B cell (primary cell): ENCODE data around the gene LARGE1. TPM values are rescaled to one million over a fixed set of nuclear protein-coding genes. Genes with fewer than 3 reads are reported as not detected.

Experiments used
- ATAC-seq: fragments of 200-7000 bp; cut with Tn5 transposase; one replicate; pipeline ENCODE4 v1.10.0; 2021; ENCODE audit warnings: low read depth, mild to moderate bottlenecking, moderate number of reproducible peaks, moderate library complexity
- CTCF ChIA-PET: fragments of 350-600 bp; sonication (Branson Sonifier 250); formaldehyde crosslinking; loops from one replicate; lab custom pipeline; 2021; ENCODE audit warnings: antibody characterized with exemption, inconsistent platforms; lab: Charles Lee
- POLR2A ChIA-PET: fragments of 350-600 bp; sonication (Branson Sonifier 250); formaldehyde crosslinking; loops from one replicate; lab custom pipeline; 2021; ENCODE audit warnings: antibody characterized with exemption; lab: Charles Lee
- DNase-seq: peaks from one replicate; pipeline ENCODE4 v3.0.0; 2013
- H2AFZ ChIP-seq: 2 replicates; pipeline ENCODE4 v1.6.1; 2012; ENCODE audit warnings: mild to moderate bottlenecking, low read depth, low read length; ENCODE audit not compliant: insufficient read depth, poor library complexity, severe bottlenecking
- H3K27ac ChIP-seq, 2 donors: 1 replicate in 1 of 2; 2 replicates in 1 of 2; pipeline ENCODE4 v1.5.1; 2012 to 2013; ENCODE audit warnings: low read length in 2 of 2, mild to moderate bottlenecking in 2 of 2, moderate library complexity in 1 of 2
- H3K27me3 ChIP-seq, 4 experiments: fragments of 200-600 bp in 1 of 4; sonication (generic) in 1 of 4; replicated peaks in 1 of 4; 1 replicate in 2 of 4; 2 replicates in 2 of 4; pipeline versions ENCODE4 v1.6.1 to v1.7.0; 2013 to 2016; ENCODE audit warnings: low read length in 3 of 4, mild to moderate bottlenecking in 2 of 4, mixed read lengths in 1 of 4, moderate library complexity in 1 of 4; ENCODE audit not compliant: insufficient read depth in 4 of 4, control insufficient read depth in 3 of 4; ENCODE audit errors: control extremely low read depth in 1 of 4
- H3K36me3 ChIP-seq, 2 experiments: replicated peaks in 1 of 2; 1 replicate in 1 of 2; 2 replicates in 1 of 2; pipeline versions ENCODE4 v1.6.1 to v1.7.1; 2013; ENCODE audit warnings: low read length in 1 of 2; ENCODE audit not compliant: insufficient read depth in 2 of 2, control insufficient read depth in 1 of 2; ENCODE audit errors: control extremely low read depth in 1 of 2, extremely low read depth in 1 of 2
- H3K4me1 ChIP-seq, 2 donors: fragments of 200-600 bp in 1 of 2; sonication (generic) in 1 of 2; 1 replicate in 1 of 2; 2 replicates in 1 of 2; pipeline versions ENCODE4 v1.5.1 to v1.6.1; 2013 to 2017; ENCODE audit warnings: low read length in 2 of 2; ENCODE audit not compliant: control insufficient read depth in 2 of 2, insufficient read depth in 2 of 2
- H3K4me2 ChIP-seq: replicated peaks from 2 replicates; pipeline ENCODE3; 2012; ENCODE audit warnings: mild to moderate bottlenecking, low read depth, low read length; ENCODE audit not compliant: poor library complexity, severe bottlenecking
- H3K4me3 ChIP-seq, 5 experiments: fragments of 200-600 bp in 1 of 5; sonication (generic) in 1 of 5; 1 replicate in 3 of 5; 2 replicates in 2 of 5; pipeline versions ENCODE4 v1.5.1 to v1.7.0; 2011 to 2016; ENCODE audit warnings: low read length in 4 of 5, mild to moderate bottlenecking in 4 of 5, low read depth in 2 of 5, control low read depth in 1 of 5, moderate library complexity in 1 of 5; ENCODE audit not compliant: insufficient read depth in 1 of 5; ENCODE audit errors: control extremely low read depth in 1 of 5, extremely low read depth in 1 of 5
- H3K79me2 ChIP-seq: fragments of 200-600 bp; sonication (generic); one replicate; pipeline ENCODE4 v1.6.0; 2016; ENCODE audit warnings: low read length; ENCODE audit not compliant: control insufficient read depth, insufficient read depth
- H3K9ac ChIP-seq: fragments of 200-600 bp; sonication (generic); 2 replicates; pipeline ENCODE4 v1.6.1; 2017; ENCODE audit warnings: mild to moderate bottlenecking, low read length, moderate library complexity
- H3K9me3 ChIP-seq, 3 donors: one replicate each; pipeline versions ENCODE4 v1.6.1 to v1.7.1; 2013; ENCODE audit warnings: low read length in 2 of 3; ENCODE audit not compliant: control insufficient read depth in 2 of 3, insufficient read depth in 1 of 3; ENCODE audit errors: control extremely low read depth in 1 of 3
- H4K20me1 ChIP-seq: 2 replicates; pipeline ENCODE4 v1.6.0; 2012; ENCODE audit warnings: mild to moderate bottlenecking, low read length; ENCODE audit not compliant: insufficient read depth, control insufficient read depth, poor library complexity, severe bottlenecking
- H3K27ac Mint-ChIP-seq: one replicate; pipeline ENCODE4 v1.8.0; 2021; ENCODE audit warnings: mixed read lengths
- H3K27me3 Mint-ChIP-seq: one replicate; pipeline ENCODE4 v1.8.0; 2021; ENCODE audit warnings: mixed read lengths
- H3K4me1 Mint-ChIP-seq: one replicate; pipeline ENCODE4 v1.8.0; 2021; ENCODE audit warnings: mixed read lengths
- H3K4me3 Mint-ChIP-seq: one replicate; pipeline ENCODE4 v1.8.0; 2021; ENCODE audit warnings: mixed read lengths
- H3K9me3 Mint-ChIP-seq: one replicate; pipeline ENCODE4 v1.8.0; 2022; ENCODE audit warnings: mixed read lengths; ENCODE audit not compliant: insufficient read depth
- CTCF ChIP-seq: fragments of 200-600 bp; IDR thresholded peaks from one replicate; pipeline ENCODE4 v1.8.0; 2022; ENCODE audit warnings: antibody characterized with exemption, mild to moderate bottlenecking
- EZH2 ChIP-seq: IDR thresholded peaks from 2 replicates; pipeline ENCODE4 v1.6.1; 2012; ENCODE audit warnings: borderline replicate concordance, low read depth, mild to moderate bottlenecking, moderate library complexity, low read length; ENCODE audit not compliant: insufficient read depth, poor library complexity, severe bottlenecking
- WGBS: methylation state at CpG from one replicate; pipeline ENCODE4 v1.1.5; 2013; ENCODE audit warnings: missing lambda C conversion rate; ENCODE audit not compliant: insufficient coverage; 5-methylcytosine and 5-hydroxymethylcytosine counted together
- intact Hi-C: fragments of 100-400 bp; cut with micrococcal nuclease; formaldehyde crosslinking; loops from one replicate; pipeline ENCODE4 v1.10.0; 2022
- polyA plus RNA-seq: library from polyadenylated mRNA; depleted of rRNA; stranded (reverse); fragments of >200 nt; gene quantifications from 2 replicates; pipeline ENCODE4 v1.2.3, GENCODE V29; 2012
- total RNA-seq, 2 donors: library from RNA; stranded (reverse); fragments of 120-200 nt in 1 of 2; gene quantifications; 1 replicate in 1 of 2; 2 replicates in 1 of 2; pipeline versions ENCODE4 v1.2.3 to v1.2.4, GENCODE V29; 2013 to 2022

Gene LARGE1
- total and polyA plus RNA-seq, 2 donors (not counting 1 experiment from before 2014, with no cell fraction given) = 20.7 to 82.0 TPM

GRCh38 chr22:33811208-33811607, 109.1 kb downstream of the LARGE1 start:
- Mint-ChIP-seq H3K27ac (no peak overlapping the region), H3K4me3 (no peak overlapping the region)
- H3K4me2 ChIP-seq = no peak overlapping the region

GRCh38 chr22:33807470-33807869, 112.8 kb downstream of the LARGE1 start:
- CTCF ChIA-PET = interaction anchor here (0.7 to 0.8 kb wide), 2 partner anchors 11 to 72 kb away, joined by 3 to 4 read pairs; no protein-coding TSS in a partner anchor
- no peak overlapping the region for H3K4me3 ChIP-seq
- no CpG with 5 or more reads among the region's 4 CpGs for WGBS
- DNase-seq (no peak), ATAC-seq (no peak)
- H3K79me2 ChIP-seq = peaks cover 44% of the 10 kb centered on the region
- Mint-ChIP-seq H3K9me3 (peaks cover 5% of the 10 kb centered on the region), H3K4me3 (no peak overlapping the region), H3K27ac (no peak overlapping the region), H3K4me1 (peaks cover 50% of the 10 kb centered on the region), H3K27me3 (no peaks in the 10 kb centered on the region)
- H3K36me3 ChIP-seq = no peaks in the 10 kb centered on the region
- TF ChIP-seq CTCF = no peak
- no peak for TF ChIP-seq EZH2
- H2AFZ ChIP-seq = no peak overlapping the region
- no peaks in the 10 kb centered on the region for H3K27me3 ChIP-seq
- H4K20me1 ChIP-seq = peaks cover 37% of the 10 kb centered on the region
- peaks cover 22% of the 10 kb centered on the region in 2 donors for H3K4me1 ChIP-seq
- intact Hi-C loops = no loop called here
- POLR2A ChIA-PET = no interaction called here
- no peak overlapping the region for H3K9ac ChIP-seq
- peaks cover 0 to 3% (median 1%) of the 10 kb centered on the region in 3 donors for H3K9me3 ChIP-seq
- no peak overlapping the region for H3K4me2 ChIP-seq
- H3K27ac ChIP-seq = no peak overlapping the region

More at GRCh38 chr22:33811208-33811607, 109.1 kb downstream of the LARGE1 start:
- no peak overlapping the region for H3K27ac ChIP-seq
- H3K27me3 ChIP-seq = no peaks in the 10 kb centered on the region
- Mint-ChIP-seq H3K9me3 (peaks cover under 1% of the 10 kb centered on the region), H3K27me3 (no peaks in the 10 kb centered on the region), H3K4me1 (peaks cover 46% of the 10 kb centered on the region)
- H3K36me3 ChIP-seq = no peaks in the 10 kb centered on the region
- peaks cover 33% of the 10 kb centered on the region for H3K79me2 ChIP-seq
- ATAC-seq (no peak), DNase-seq (no peak)
- peaks cover 20 to 21% of the 10 kb centered on the region in 2 donors for H3K4me1 ChIP-seq
- H3K9ac ChIP-seq = no peak overlapping the region
- H4K20me1 ChIP-seq = peaks cover 44% of the 10 kb centered on the region
- H3K9me3 ChIP-seq = no peaks in the 10 kb centered on the region
- intact Hi-C loops = no loop called here
- H2AFZ ChIP-seq = no peak overlapping the region
- 68% methylated on average over 2 of the region's 4 CpGs for WGBS
- CTCF ChIA-PET = interaction anchor here (0.5 kb wide), 1 partner anchor 292 kb away, joined by 3 read pairs; no protein-coding TSS in a partner anchor
- POLR2A ChIA-PET = no interaction called here
- no peak overlapping the region for H3K4me3 ChIP-seq
- TF ChIP-seq CTCF (no peak), EZH2 (no peak)
